Measurements from ENCODE around the gene FBXL19. TPM values are rescaled to one million over a fixed set of nuclear protein-coding genes. Genes with fewer than 3 reads are reported as not detected.
A peak's percentile ranks its signal among the peaks of the same experiment; 100 is the strongest.

FBXL19 gene, protein sequence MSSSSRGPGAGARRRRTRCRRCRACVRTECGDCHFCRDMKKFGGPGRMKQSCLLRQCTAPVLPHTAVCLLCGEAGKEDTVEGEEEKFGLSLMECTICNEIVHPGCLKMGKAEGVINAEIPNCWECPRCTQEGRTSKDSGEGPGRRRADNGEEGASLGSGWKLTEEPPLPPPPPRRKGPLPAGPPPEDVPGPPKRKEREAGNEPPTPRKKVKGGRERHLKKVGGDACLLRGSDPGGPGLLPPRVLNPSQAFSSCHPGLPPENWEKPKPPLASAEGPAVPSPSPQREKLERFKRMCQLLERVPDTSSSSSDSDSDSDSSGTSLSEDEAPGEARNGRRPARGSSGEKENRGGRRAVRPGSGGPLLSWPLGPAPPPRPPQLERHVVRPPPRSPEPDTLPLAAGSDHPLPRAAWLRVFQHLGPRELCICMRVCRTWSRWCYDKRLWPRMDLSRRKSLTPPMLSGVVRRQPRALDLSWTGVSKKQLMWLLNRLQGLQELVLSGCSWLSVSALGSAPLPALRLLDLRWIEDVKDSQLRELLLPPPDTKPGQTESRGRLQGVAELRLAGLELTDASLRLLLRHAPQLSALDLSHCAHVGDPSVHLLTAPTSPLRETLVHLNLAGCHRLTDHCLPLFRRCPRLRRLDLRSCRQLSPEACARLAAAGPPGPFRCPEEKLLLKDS
- total RNA-seq (ENCODE audit: unreplicated experiment): 76.8 TPM
- long read RNA-seq: 0 reads

- DNase-seq: peak; percentile 80
- Mint-ChIP-seq H3K4me3 (ENCODE audit: unreplicated experiment) (peak within 1 kb of the TSS; percentile 99), H3K9me3 (ENCODE audit: unreplicated experiment) (peaks cover 15% of the 10 kb centered on the region), H3K27me3 (ENCODE audit: unreplicated experiment) (peaks cover 21% of the 10 kb centered on the region), H3K27ac (ENCODE audit: unreplicated experiment) (peak within 1 kb of the TSS; percentile 100), H3K4me1 (ENCODE audit: low read depth, unreplicated experiment) (peaks cover 12% of the 10 kb centered on the region), H3K36me3 (ENCODE audit: unreplicated experiment) (no peaks in the 10 kb centered on the region)
- TF ChIP-seq, protein P1, sequence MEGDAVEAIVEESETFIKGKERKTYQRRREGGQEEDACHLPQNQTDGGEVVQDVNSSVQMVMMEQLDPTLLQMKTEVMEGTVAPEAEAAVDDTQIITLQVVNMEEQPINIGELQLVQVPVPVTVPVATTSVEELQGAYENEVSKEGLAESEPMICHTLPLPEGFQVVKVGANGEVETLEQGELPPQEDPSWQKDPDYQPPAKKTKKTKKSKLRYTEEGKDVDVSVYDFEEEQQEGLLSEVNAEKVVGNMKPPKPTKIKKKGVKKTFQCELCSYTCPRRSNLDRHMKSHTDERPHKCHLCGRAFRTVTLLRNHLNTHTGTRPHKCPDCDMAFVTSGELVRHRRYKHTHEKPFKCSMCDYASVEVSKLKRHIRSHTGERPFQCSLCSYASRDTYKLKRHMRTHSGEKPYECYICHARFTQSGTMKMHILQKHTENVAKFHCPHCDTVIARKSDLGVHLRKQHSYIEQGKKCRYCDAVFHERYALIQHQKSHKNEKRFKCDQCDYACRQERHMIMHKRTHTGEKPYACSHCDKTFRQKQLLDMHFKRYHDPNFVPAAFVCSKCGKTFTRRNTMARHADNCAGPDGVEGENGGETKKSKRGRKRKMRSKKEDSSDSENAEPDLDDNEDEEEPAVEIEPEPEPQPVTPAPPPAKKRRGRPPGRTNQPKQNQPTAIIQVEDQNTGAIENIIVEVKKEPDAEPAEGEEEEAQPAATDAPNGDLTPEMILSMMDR (IDR thresholded peaks at IDR 0.05; ENCODE audit: partially characterized antibody, unreplicated experiment): no peak
These were observed at the start of gene FBXL19 for GRCh38 chr16:30923554-30924075. TSS of gene FBXL19 (plus strand) at chr16:30923572. CDS start at chr16:30925755, 2,183 bp downstream.

- no peaks in the 10 kb centered on the region for H3K36me3 Mint-ChIP-seq (ENCODE audit: unreplicated experiment)
- TF ChIP-seq, protein P1 (IDR thresholded peaks at IDR 0.05; ENCODE audit: partially characterized antibody, unreplicated experiment): no peak
- H3K27me3 Mint-ChIP-seq (ENCODE audit: unreplicated experiment): peaks cover 4% of the 10 kb centered on the region
- DNase-seq: no peak
- peak overlapping the region; percentile 95 for H3K4me3 Mint-ChIP-seq (ENCODE audit: unreplicated experiment)
- peaks cover 12% of the 10 kb centered on the region for H3K9me3 Mint-ChIP-seq (ENCODE audit: unreplicated experiment)
- peaks cover 12% of the 10 kb centered on the region for H3K4me1 Mint-ChIP-seq (ENCODE audit: low read depth, unreplicated experiment)
- H3K27ac Mint-ChIP-seq (ENCODE audit: unreplicated experiment): peak overlapping the region; percentile 91
These were observed 49.0 kb upstream of the FBXL19 start for GRCh38 chr16:30874244-30874820.

- Mint-ChIP-seq H3K27me3 (ENCODE audit: unreplicated experiment) (peaks cover 4% of the 10 kb centered on the region), H3K4me3 (ENCODE audit: unreplicated experiment) (peak overlapping the region; percentile 95), H3K36me3 (ENCODE audit: unreplicated experiment) (no peaks in the 10 kb centered on the region), H3K4me1 (ENCODE audit: low read depth, unreplicated experiment) (peaks cover 12% of the 10 kb centered on the region), H3K27ac (ENCODE audit: unreplicated experiment) (peak overlapping the region; percentile 100), H3K9me3 (ENCODE audit: unreplicated experiment) (peaks cover 12% of the 10 kb centered on the region)
- peak; percentile 96 for DNase-seq
- TF ChIP-seq, protein P1 (IDR thresholded peaks at IDR 0.05; ENCODE audit: partially characterized antibody, unreplicated experiment): peak; percentile 14
These were observed 48.3 kb upstream of the FBXL19 start for GRCh38 chr16:30874821-30875717.

DNA sequence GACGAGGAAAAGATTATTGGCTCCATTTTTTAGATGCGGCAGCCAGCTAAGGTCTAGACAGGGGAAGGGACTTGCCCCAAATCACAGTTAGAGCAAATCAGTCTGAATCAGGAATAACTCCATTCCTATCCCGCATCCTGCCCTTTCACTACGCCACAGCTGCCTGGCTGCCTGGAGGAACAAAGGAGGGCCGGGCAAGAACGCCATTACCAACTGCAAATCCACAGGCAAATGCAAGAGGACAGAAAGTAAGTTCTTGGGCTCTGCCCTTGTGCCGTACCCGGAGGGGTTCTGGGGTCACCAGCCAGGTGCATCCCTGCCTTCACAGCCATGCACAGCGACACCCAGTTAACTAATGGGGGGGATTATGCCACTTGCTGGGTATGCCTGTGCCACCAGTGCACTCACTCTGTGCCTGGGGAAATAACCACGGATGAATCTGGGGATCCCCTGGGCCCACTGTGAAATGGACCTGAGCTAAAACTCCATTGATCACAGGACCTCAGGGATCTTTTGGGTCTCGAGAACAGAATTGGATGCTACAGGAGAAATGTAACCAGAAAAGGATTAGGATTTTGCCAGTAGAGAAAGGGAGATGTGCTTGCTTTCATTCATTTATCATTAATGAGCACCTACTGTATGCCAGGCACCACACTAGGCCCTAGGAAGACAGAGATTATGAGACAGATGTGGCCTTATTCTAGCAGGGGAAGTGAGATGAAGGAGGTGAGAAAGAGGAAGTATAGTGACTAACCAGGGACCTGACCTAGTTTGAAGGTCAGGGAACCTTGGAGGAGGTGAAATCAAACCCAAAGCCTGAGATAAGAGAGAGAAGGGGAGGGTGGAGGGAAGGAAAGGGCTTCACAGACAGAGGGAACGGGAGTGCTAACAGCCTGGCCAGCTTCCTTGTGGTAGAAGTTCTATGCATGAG lies 47.2 kb upstream of the FBXL19 start:
- H3K36me3 Mint-ChIP-seq (ENCODE audit: unreplicated experiment): no peaks in the 10 kb centered on the region

More for the DNA sequence above, 47.2 kb upstream of the FBXL19 start:
- TF ChIP-seq, protein P1 (IDR thresholded peaks at IDR 0.05; ENCODE audit: partially characterized antibody, unreplicated experiment): no peak
- Mint-ChIP-seq H3K27ac (ENCODE audit: unreplicated experiment) (peak overlapping the region; percentile 100), H3K4me1 (ENCODE audit: low read depth, unreplicated experiment) (peaks cover 12% of the 10 kb centered on the region), H3K27me3 (ENCODE audit: unreplicated experiment) (peaks cover 2% of the 10 kb centered on the region), H3K9me3 (ENCODE audit: unreplicated experiment) (peaks cover 12% of the 10 kb centered on the region), H3K4me3 (ENCODE audit: unreplicated experiment) (peak overlapping the region; percentile 95)
- DNase-seq: peak; percentile 35
